ENCODE results near the gene LRRN4CL. TPM values are rescaled to one million over a fixed set of nuclear protein-coding genes. Genes with fewer than 3 reads are reported as not detected.
A peak's percentile ranks its signal among the peaks of the same experiment; 100 is the strongest.

Gene LRRN4CL
- total and polyA plus RNA-seq, 9 of the 15 experiments (the other 6 are each of a cell fraction or from before 2014, with no cell fraction given): 0.03 to 0.11 (median 0.05) TPM; not detected in 4

- TF ChIP-seq ZHX1 (conservative IDR thresholded peaks at IDR 0.05; ENCODE audit: low read length): no peak
- peak; percentile 83 for TF ChIP-seq SIN3B (IDR thresholded peaks at IDR 0.05; ENCODE audit: low read depth)
- no peak for TF ChIP-seq DIDO1 (tag; IDR thresholded peaks at IDR 0.05; ENCODE audit: low read depth)
- peak; percentile 82 for TF ChIP-seq ZNF431 (CRISPR knock-in tag; IDR thresholded peaks at IDR 0.05)
- TF ChIP-seq ETV6 (IDR thresholded peaks at IDR 0.05; ENCODE audit: borderline replicate concordance in 1 of 2, low read depth in 2 of 2, low read length in 1 of 2): peak in 1 of 2 experiments; percentile 13; a peak in 1 of 4 replicates
- TF ChIP-seq ETV6 (CRISPR knock-in tag; IDR thresholded peaks at IDR 0.05; ENCODE audit: borderline replicate concordance): no peak
- TF ChIP-seq TAF1 (IDR thresholded peaks at IDR 0.05; ENCODE audit: control insufficient read depth, extremely low read depth, insufficient read depth, low read length, severe bottlenecking): peak; percentile 73
- no peak for TF ChIP-seq ZNF3 (CRISPR knock-in tag; IDR thresholded peaks at IDR 0.05)
- peak in 2 of 3 experiments; percentile 50 to 54 for TF ChIP-seq YY1 (IDR thresholded peaks at IDR 0.05; ENCODE audit: borderline replicate concordance in 1 of 3, control insufficient read depth in 1 of 3, extremely low read depth in 1 of 3, insufficient read depth in 3 of 3, insufficient read length in 1 of 3, insufficient replicate concordance in 2 of 3, low read depth in 1 of 3, low read length in 2 of 3)
- no peak for TF ChIP-seq PPARD (CRISPR knock-in tag; IDR thresholded peaks at IDR 0.05)
- no peak for TF ChIP-seq KHSRP (IDR thresholded peaks at IDR 0.05)
- TF ChIP-seq ZNF134 (CRISPR knock-in tag; conservative IDR thresholded peaks at IDR 0.05): no peak
- TF ChIP-seq ZFPM2 (CRISPR knock-in tag; IDR thresholded peaks at IDR 0.05): no peak; the same call in 1 of the 2 replicates
- TF ChIP-seq ESRRA (IDR thresholded peaks at IDR 0.05; ENCODE audit: borderline replicate concordance, low read depth): peak; percentile 53; the same call in 1 of the 2 replicates
- no peak; the same call in 1 of the 2 replicates for TF ChIP-seq FOSL1 (tag; conservative IDR thresholded peaks at IDR 0.05)
- TF ChIP-seq TCF3 (CRISPR knock-in tag; IDR thresholded peaks at IDR 0.05): peak; percentile 39; the same call in 1 of the 2 replicates
- TF ChIP-seq ZBTB5 (IDR thresholded peaks at IDR 0.05): no peak
- no peak for TF ChIP-seq STAT5A (IDR thresholded peaks at IDR 0.05; ENCODE audit: borderline replicate concordance, low read length)
- TF ChIP-seq LCOR (CRISPR knock-in tag; IDR thresholded peaks at IDR 0.05): peak; percentile 47
- TF ChIP-seq SFPQ (IDR thresholded peaks at IDR 0.05; ENCODE audit: low read depth, low read length): no peak
These were observed 38.0 kb upstream of the LRRN4CL start, which contains the start of gene HNRNPUL2 (continued) for GRCh38 chr11:62727165-62727871.

Measured in K562 (cell line).